Adrenal gland (tissue), 12 donors: ENCODE data around the gene ZNF506. TPM values are rescaled to one million over a fixed set of nuclear protein-coding genes. Genes with fewer than 3 reads are reported as not detected.
A peak's percentile ranks its signal among the peaks of the same experiment; 100 is the strongest.

Experiments used
- DNase-seq, 7 donors: peaks; one replicate each; pipeline ENCODE4 v3.0.0-alpha.2; 2019 to 2020
- H3K27ac ChIP-seq, 5 donors: fragments of 200-600 bp; sonication (generic) in 4 of 5; 1 replicate in 3 of 5; 2 replicates in 2 of 5; pipeline versions ENCODE4 v1.5.1 to v1.8.0; 2016 to 2020; ENCODE audit warnings: mild to moderate bottlenecking in 1 of 5
- H3K27me3 ChIP-seq: fragments of 200-600 bp; 2 replicates; pipeline ENCODE4 v1.8.0; 2021
- H3K36me3 ChIP-seq, 2 donors: fragments of 200-600 bp; replicated peaks in 1 of 2; 1 replicate in 1 of 2; 2 replicates in 1 of 2; pipeline versions ENCODE4 v1.5.1 to v1.8.0; 2018 to 2022
- H3K4me1 ChIP-seq, 2 donors: fragments of 200-600 bp; replicated peaks in 1 of 2; 1 replicate in 1 of 2; 2 replicates in 1 of 2; pipeline versions ENCODE4 v1.5.1 to v1.8.0; 2018 to 2021
- H3K4me3 ChIP-seq, 4 donors: fragments of 200-600 bp; sonication (generic) in 3 of 4; one replicate each; pipeline ENCODE4 v1.5.1; 2016 to 2018
- H3K9me3 ChIP-seq, 3 donors: fragments of 200-600 bp; sonication (generic) in 1 of 3; replicated peaks in 1 of 3; 1 replicate in 2 of 3; 2 replicates in 1 of 3; pipeline versions ENCODE4 v1.5.1 to v1.8.0; 2016 to 2021
- POLR2A ChIP-seq, 2 donors: fragments of 450-650 bp; IDR thresholded peaks; one replicate each; pipeline ENCODE4 v1.6.1; 2017; ENCODE audit warnings: antibody characterized with exemption in 2 of 2, mild to moderate bottlenecking in 2 of 2, moderate library complexity in 1 of 2
- WGBS, 4 donors: extraction: QIAGEN DNeasy Blood & Tissue Kit in 2 of 4; methylation state at CpG; one replicate each; pipeline versions ENCODE4 v1.1.5 to v1.1.7; 2013 to 2017; 5-methylcytosine and 5-hydroxymethylcytosine counted together
- intact Hi-C, 2 donors: fragments of 100-400 bp; cut with DNase I; formaldehyde crosslinking; loops; one replicate each; pipeline versions ENCODE4 v1.14.1 to v1.15.0; 2022 to 2023
- polyA plus RNA-seq, 3 donors: library from polyadenylated mRNA; stranded (reverse); fragments of 200-250 nt in 2 of 3; fragments of 350-450 nt in 1 of 3; fragmentation: Illumina TruSeq in 1 of 3; extraction: RNeasy Lipid Tissue Mini Kit (QIAGEN cat#74804) in 1 of 3; gene quantifications; one replicate each; pipeline ENCODE4 v1.2.3, GENCODE V29; 2013 to 2014
- total RNA-seq, 9 donors: library from RNA; depleted of rRNA in 4 of 9; stranded (reverse); fragments of >200 nt in 4 of 9; fragments of 120-200 nt in 1 of 9; fragmentation: NEBNext Ultra II Directional in 1 of 9; extraction: Animal tissue kit (Norgen Biotek cat#: 25700) in 1 of 9; gene quantifications; one replicate each; pipeline versions ENCODE4 v1.1.0 to v1.2.4, GENCODE V29; 2013 to 2023
- TF ChIP-seq, protein P1 (sequence below), 6 experiments: fragments of 450-650 bp in 4 of 6; fragments of 200-600 bp in 2 of 6; sonication (generic) in 1 of 6; IDR thresholded peaks; 1 replicate in 5 of 6; 2 replicates in 1 of 6; pipeline versions ENCODE4 v1.5.1 to v1.8.0; 2016 to 2021; ENCODE audit warnings: antibody characterized with exemption in 6 of 6, mild to moderate bottlenecking in 2 of 6, moderate library complexity in 1 of 6
- donor health status: healthy with polysubstance abuse.
- donor health status: Bipolar disorder and iron deficiency.
- donor health status: DM: yes; HTN: yes; CAD: no.
- donor health status: DM: no; HTN: no; CAD: no.
- donor health status: DM: no; HTN: no; CAD: no.
- donor health status: DM: yes; HTN: yes; CAD: no.

ZNF506 gene
- total and polyA plus RNA-seq, 12 donors, result 4.7 to 38.6 (median 21.2) TPM

DNA sequence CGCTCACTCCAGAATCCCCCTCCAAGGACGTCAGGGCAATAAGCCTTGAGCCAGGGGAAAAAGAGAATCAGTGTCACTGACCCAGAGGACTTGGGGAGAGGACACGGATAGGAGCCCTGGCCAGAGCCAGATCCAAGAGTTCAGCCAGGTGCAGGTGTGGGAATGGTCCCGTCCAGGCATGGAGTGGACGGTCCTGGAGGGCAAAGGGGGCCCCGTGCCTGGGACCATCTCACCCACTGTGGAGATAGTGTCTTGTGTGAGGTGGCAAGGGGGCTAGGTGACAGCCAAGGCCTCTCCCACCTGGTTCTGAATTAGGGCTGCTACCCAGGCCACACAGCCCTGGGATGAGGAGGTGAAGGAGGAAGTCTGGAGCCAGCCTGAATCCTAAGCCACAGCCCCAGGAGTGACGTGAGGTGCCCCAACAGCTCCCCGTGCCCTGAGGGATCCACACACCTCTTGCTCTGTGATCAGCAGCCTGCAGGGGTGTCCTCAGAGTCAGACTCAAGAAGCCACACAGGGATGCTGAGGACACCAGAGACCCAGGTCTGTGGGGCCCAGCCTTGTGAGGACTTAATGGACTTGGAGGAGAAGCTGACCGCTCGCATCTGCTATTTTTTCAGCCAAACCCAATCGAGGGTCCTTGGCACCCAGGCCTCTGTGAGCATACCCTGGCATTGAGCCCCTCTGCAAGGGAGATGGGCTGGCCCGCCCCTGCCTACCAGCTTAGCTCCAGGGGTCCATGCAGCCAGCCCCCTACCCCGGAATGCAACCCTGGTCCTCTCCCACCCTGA, 72.2 kb downstream of the ZNF506 start:
- 74 to 84% (median 83%) methylated on average over 7 to 13 of the region's 13 CpGs for WGBS, 4 donors
- Histone ChIP-seq H3K4me3 (no peak overlapping the region), H3K4me1 (no peaks in the 10 kb centered on the region), H3K36me3 (no peaks in the 10 kb centered on the region), H3K9me3 (no peaks in the 10 kb centered on the region), H3K27ac (no peak overlapping the region), H3K27me3 (no peaks in the 10 kb centered on the region)
- no peak for TF ChIP-seq POLR2A (IDR thresholded peaks at IDR 0.05)
- TF ChIP-seq, protein P1, sequence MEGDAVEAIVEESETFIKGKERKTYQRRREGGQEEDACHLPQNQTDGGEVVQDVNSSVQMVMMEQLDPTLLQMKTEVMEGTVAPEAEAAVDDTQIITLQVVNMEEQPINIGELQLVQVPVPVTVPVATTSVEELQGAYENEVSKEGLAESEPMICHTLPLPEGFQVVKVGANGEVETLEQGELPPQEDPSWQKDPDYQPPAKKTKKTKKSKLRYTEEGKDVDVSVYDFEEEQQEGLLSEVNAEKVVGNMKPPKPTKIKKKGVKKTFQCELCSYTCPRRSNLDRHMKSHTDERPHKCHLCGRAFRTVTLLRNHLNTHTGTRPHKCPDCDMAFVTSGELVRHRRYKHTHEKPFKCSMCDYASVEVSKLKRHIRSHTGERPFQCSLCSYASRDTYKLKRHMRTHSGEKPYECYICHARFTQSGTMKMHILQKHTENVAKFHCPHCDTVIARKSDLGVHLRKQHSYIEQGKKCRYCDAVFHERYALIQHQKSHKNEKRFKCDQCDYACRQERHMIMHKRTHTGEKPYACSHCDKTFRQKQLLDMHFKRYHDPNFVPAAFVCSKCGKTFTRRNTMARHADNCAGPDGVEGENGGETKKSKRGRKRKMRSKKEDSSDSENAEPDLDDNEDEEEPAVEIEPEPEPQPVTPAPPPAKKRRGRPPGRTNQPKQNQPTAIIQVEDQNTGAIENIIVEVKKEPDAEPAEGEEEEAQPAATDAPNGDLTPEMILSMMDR (IDR thresholded peaks at IDR 0.05), result no peak
- intact Hi-C loops, result no loop called here
- DNase-seq, result peak in 1 of 7 donors; percentile 33

DNA sequence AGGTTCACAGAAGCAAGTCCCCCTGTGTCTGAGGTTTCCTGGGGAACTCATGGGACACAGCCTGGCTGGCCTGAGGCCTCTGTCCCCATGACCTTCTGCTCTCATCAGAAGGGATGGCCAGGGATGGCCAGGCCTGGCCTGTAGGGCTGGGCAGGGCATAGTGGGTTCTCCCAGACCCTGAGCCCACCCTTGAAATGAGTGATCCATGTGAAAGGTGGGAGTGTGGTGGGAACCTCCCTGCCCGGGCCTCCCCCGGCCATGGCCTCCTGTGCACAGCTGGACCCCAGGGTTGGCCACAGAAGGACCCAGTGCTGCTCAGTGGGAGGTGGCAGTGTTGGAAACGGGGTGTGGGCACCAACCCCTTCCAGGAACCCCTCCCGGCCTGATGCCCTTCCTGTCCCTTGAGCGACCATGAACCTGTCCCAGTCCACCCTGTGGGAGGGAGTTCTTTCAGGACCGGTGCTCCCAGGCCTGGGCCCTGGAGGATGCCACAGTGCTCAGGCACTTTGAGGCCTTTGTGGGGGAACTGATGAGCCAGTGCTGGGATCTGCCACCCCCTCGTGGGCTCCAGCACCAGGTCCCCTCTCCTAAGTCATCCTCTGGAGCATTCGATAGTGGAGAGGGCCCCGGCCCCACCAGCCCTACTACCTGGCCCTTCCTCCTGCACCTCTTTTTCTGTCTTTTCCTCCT, 73.2 kb downstream of the ZNF506 start:
- TF ChIP-seq POLR2A (IDR thresholded peaks at IDR 0.05), result no peak
- TF ChIP-seq, protein P1 (IDR thresholded peaks at IDR 0.05), result no peak
- 85 to 88% (median 87%) methylated on average over 4 to 9 of the region's 9 CpGs for WGBS, 4 donors
- Histone ChIP-seq H3K27ac (no peak overlapping the region), H3K27me3 (no peaks in the 10 kb centered on the region), H3K36me3 (no peaks in the 10 kb centered on the region), H3K9me3 (no peaks in the 10 kb centered on the region), H3K4me3 (no peak overlapping the region), H3K4me1 (no peaks in the 10 kb centered on the region)
- intact Hi-C loops, result no loop called here
- peak in 1 of 7 donors; percentile 17 for DNase-seq

DNA sequence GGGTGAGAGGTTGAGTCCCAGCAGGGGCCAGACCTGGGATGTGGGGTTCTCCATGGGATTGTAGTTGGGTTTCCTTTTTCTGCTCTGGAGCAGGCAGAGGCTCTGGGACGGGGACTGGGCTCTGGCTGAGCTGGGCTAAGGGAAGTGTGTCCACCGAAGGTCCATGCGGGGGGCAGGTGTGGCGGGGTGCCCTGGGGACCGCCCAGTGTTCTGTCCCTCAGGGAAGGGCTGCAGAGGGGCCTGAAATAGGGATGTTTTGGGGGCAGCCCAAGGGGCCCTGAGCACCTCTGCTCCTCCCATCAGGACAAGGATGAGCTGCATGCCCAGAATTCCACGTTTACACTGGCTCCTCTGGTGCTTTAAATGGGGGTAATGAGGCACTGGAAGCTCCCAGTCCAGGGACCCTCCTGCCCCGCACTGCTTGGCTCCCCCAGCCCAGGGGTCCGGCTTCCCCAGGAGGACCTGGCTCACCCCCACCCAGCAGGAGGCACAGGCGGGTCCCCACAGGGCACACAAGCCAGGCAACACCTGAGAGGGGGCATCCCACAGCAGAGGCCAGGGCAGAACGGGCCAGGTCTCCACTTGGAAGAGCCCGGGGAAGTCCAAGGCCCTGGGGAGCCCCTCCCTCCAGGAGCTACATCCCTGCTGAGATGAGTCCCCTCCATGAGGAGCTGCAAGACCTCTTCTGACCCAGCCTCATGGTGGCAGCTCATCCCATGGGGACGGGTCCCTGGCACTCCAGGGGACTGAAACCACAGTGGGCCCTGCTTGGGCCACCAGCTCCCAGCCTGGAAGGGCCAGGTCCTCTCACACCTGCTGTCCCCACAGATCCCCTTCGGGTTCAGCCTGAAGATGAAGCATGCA, 74.0 kb downstream of the ZNF506 start:
- WGBS, 4 donors, result 87 to 95% (median 92%) methylated on average over 4 to 13 of the region's 13 CpGs
- H3K9me3 ChIP-seq, result no peaks in the 10 kb centered on the region
- no peaks in the 10 kb centered on the region for H3K4me1 ChIP-seq
- no peak overlapping the region for H3K4me3 ChIP-seq
- no peaks in the 10 kb centered on the region for H3K36me3 ChIP-seq
- H3K27ac ChIP-seq, result no peak overlapping the region
- intact Hi-C loops, result no loop called here
- DNase-seq, result peak in 1 of 7 donors; percentile 31
- no peaks in the 10 kb centered on the region for H3K27me3 ChIP-seq
- TF ChIP-seq, protein P1 (IDR thresholded peaks at IDR 0.05), result no peak
- TF ChIP-seq POLR2A (IDR thresholded peaks at IDR 0.05), result no peak
